Measurements from ENCODE around the gene KCNA10. TPM values are rescaled to one million over a fixed set of nuclear protein-coding genes. Genes with fewer than 3 reads are reported as not detected.

The KCNA10 gene
- total RNA-seq, 1 experiment from 2014 or later: not detected

GRCh38 chr1:110511436-110511835 is 7.5 kb downstream of the KCNA10 start:
- Histone ChIP-seq H3K4me3 (replicated peaks in 1 of 2; ENCODE audit: low read depth in 1 of 2, low read length in 2 of 2) (no peak overlapping the region), H3K9me3 (ENCODE audit: control insufficient read depth in 1 of 2, insufficient read depth in 1 of 2, low read depth in 1 of 2, low read length in 2 of 2) (no peaks in the 10 kb centered on the region), H3K9me2 (ENCODE audit: insufficient read depth) (no peaks in the 10 kb centered on the region), H4K20me1 (ENCODE audit: insufficient read depth) (no peaks in the 10 kb centered on the region), H3K79me2 (ENCODE audit: insufficient read depth, low read length) (no peaks in the 10 kb centered on the region), H3K4me1 (ENCODE audit: control insufficient read depth in 1 of 2, insufficient read depth in 2 of 2, low read length in 2 of 2) (peaks cover 0 to 11% of the 10 kb centered on the region in 2 experiments; a peak in 2 of 4 replicates), H2AFZ (ENCODE audit: low read depth, low read length, poor library complexity, severe bottlenecking) (no peak overlapping the region), H3K27ac (ENCODE audit: low read depth, low read length) (no peak overlapping the region), H3K9ac (ENCODE audit: low read length) (no peak overlapping the region), H3K27me3 (ENCODE audit: insufficient read depth, low read length) (no peaks in the 10 kb centered on the region), H3K36me3 (ENCODE audit: control insufficient read depth in 1 of 2, insufficient read depth in 2 of 2, low read length in 2 of 2) (no peaks in the 10 kb centered on the region), H3K4me2 (ENCODE audit: low read length) (no peak overlapping the region)
- no peak for DNase-seq (ENCODE audit: low read depth, low spot score)
- ChIA-PET POLR2A (no interaction called here), CTCF (interaction anchor here (1.7 kb wide), 1 partner anchor 13 kb away, joined by 4 read pairs; no protein-coding TSS in a partner anchor), RAD21 (ENCODE audit: low non-redundant PET in 1 of 2, low total read pairs in 2 of 2, uncharacterized antibody in 2 of 2, unreplicated experiment in 2 of 2) (no interaction called here)
- ATAC-seq: no peak
- no peak for TF ChIP-seq SP1 (IDR thresholded peaks at IDR 0.05; ENCODE audit: low read depth)
- TF ChIP-seq SIN3A (IDR thresholded peaks at IDR 0.05; ENCODE audit: low read depth): no peak
- no peak for TF ChIP-seq ZBTB33 (IDR thresholded peaks at IDR 0.05; ENCODE audit: extremely low read depth, insufficient replicate concordance, low read length)
- no peak for TF ChIP-seq ZNF274 (IDR thresholded peaks at IDR 0.05; ENCODE audit: low read depth, low read length)
- no peak for TF ChIP-seq RAD21 (IDR thresholded peaks at IDR 0.05; ENCODE audit: low read depth)
- TF ChIP-seq EGR1 (IDR thresholded peaks at IDR 0.05; ENCODE audit: low read depth): no peak
- TF ChIP-seq JUND (IDR thresholded peaks at IDR 0.05): no peak
- no peak for TF ChIP-seq ELF1 (IDR thresholded peaks at IDR 0.05; ENCODE audit: borderline replicate concordance, low read depth)
- TF ChIP-seq YY1 (IDR thresholded peaks at IDR 0.05; ENCODE audit: extremely low read depth, insufficient replicate concordance, low read depth, low read length): no peak
- no peak for TF ChIP-seq CBX3 (IDR thresholded peaks at IDR 0.05; ENCODE audit: low read depth)
- TF ChIP-seq POLR2A (IDR thresholded peaks at IDR 0.05; ENCODE audit: borderline replicate concordance, extremely low read depth, insufficient read depth, insufficient read length): no peak
- TF ChIP-seq EZH2 (IDR thresholded peaks at IDR 0.05): no peak
- no peak for TF ChIP-seq SRF (IDR thresholded peaks at IDR 0.05; ENCODE audit: low read depth)
- no peak for TF ChIP-seq EZH2phosphoT487 (IDR thresholded peaks at IDR 0.05; ENCODE audit: borderline replicate concordance)
- TF ChIP-seq MAX (IDR thresholded peaks at IDR 0.05): no peak
- TF ChIP-seq REST (IDR thresholded peaks at IDR 0.05; ENCODE audit: low read depth): no peak
- TF ChIP-seq CTCF (IDR thresholded peaks at IDR 0.05 in 2 of 3, conservative IDR thresholded peaks at IDR 0.05 in 1 of 3; ENCODE audit: borderline replicate concordance in 1 of 3, insufficient read depth in 1 of 3, low read depth in 2 of 3, low read length in 2 of 3): no peak
- no peak for TF ChIP-seq ATF3 (IDR thresholded peaks at IDR 0.05)
- TF ChIP-seq CEBPB (IDR thresholded peaks at IDR 0.05; ENCODE audit: low read depth): no peak
- no TSS peak for BruUV-seq (replicated peaks)
- intact Hi-C loops (cut with micrococcal nuclease): no loop called here
